Sigmoid colon (tissue), 4 donors: ENCODE measurements around the gene LEKR1.

Source experiments
- EP300 ChIP-seq, 4 donors: sonication (generic); formaldehyde crosslinking; IDR thresholded peaks; one replicate each; pipeline ENCODE4 v1.6.1; 2017; ENCODE audit warnings: antibody characterized with exemption in 4 of 4
- POLR2A ChIP-seq, 2 donors: fragments of 450-650 bp; IDR thresholded peaks; one replicate each; pipeline ENCODE4 v1.6.1; 2016; ENCODE audit warnings: antibody characterized with exemption in 2 of 2, mild to moderate bottlenecking in 2 of 2, moderate library complexity in 2 of 2
- POLR2AphosphoS5 ChIP-seq, 4 donors: sonication (generic); formaldehyde crosslinking; IDR thresholded peaks; one replicate each; pipeline ENCODE4 v1.6.1; 2017; ENCODE audit warnings: antibody characterized with exemption in 4 of 4
- TF ChIP-seq, protein P1 (sequence below), 4 experiments: fragments of 450-650 bp in 3 of 4; fragments of 200-600 bp in 1 of 4; IDR thresholded peaks; one replicate each; pipeline ENCODE4 v1.5.1; 2016 to 2019; ENCODE audit warnings: antibody characterized with exemption in 4 of 4, mild to moderate bottlenecking in 3 of 4, moderate library complexity in 2 of 4

DNA sequence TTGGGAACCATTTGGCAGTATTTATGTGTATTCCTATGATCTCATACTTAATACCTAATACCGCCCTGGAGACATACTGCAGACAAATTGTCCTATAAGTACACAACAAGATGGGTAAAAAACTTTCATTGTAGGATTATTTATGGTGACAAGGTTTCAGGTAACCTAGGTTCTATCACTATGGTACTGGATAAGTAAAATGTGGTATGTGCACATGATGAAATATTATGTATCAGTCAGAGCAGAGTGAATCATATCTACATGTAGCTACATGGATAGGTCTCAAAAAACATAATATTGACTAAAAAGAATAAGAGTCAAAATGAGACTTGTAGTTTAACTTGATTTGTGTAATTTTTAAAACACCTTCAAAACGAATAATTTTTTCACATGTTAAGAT lies 147.8 kb downstream of the LEKR1 start:
- no peak for TF ChIP-seq POLR2AphosphoS5 (IDR thresholded peaks at IDR 0.05)
- TF ChIP-seq, protein P1, sequence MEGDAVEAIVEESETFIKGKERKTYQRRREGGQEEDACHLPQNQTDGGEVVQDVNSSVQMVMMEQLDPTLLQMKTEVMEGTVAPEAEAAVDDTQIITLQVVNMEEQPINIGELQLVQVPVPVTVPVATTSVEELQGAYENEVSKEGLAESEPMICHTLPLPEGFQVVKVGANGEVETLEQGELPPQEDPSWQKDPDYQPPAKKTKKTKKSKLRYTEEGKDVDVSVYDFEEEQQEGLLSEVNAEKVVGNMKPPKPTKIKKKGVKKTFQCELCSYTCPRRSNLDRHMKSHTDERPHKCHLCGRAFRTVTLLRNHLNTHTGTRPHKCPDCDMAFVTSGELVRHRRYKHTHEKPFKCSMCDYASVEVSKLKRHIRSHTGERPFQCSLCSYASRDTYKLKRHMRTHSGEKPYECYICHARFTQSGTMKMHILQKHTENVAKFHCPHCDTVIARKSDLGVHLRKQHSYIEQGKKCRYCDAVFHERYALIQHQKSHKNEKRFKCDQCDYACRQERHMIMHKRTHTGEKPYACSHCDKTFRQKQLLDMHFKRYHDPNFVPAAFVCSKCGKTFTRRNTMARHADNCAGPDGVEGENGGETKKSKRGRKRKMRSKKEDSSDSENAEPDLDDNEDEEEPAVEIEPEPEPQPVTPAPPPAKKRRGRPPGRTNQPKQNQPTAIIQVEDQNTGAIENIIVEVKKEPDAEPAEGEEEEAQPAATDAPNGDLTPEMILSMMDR (IDR thresholded peaks at IDR 0.05): no peak
- no peak for TF ChIP-seq POLR2A (IDR thresholded peaks at IDR 0.05)
- TF ChIP-seq EP300 (IDR thresholded peaks at IDR 0.05): no peak
